ENCODE measurements around the gene PRKCB.

DNA sequence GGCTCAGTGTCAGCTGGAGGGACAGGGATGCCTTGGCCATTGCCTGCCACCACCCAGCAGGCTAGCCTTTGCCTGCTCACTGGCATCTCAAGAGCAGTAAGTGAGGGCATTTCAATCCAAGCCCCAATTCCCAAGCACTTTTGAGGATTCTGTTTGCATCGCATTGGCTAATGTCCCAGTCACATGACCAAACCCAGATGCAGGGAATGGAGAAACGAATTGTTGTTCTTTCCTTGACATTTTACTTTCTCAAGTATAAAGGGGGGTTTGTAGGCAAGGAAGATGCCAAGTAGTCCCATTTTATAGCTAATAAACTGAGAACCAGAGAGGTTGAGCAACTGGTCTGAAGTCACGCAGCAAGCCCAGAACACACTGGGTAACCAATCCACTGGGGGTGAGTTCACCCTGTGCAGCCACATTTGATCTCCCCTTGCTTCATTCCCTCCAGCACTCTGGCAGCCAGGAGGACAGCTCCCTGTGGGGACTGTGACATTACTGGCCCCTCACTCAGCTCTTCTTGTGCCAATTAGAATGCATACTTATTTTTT is 226.6 kb downstream of the PRKCB start:
- TF ChIP-seq POLR2AphosphoS5 (IDR thresholded peaks at IDR 0.05; ENCODE audit: low read depth, low read length) (no peak), TAF1 (IDR thresholded peaks at IDR 0.05; ENCODE audit: borderline replicate concordance, low read depth, low read length) (no peak), POLR2A (IDR thresholded peaks at IDR 0.05; ENCODE audit: low read depth, low read length) (no peak)
